ENCODE data around the gene FAM3A. TPM values are rescaled to one million over a fixed set of nuclear protein-coding genes. Genes with fewer than 3 reads are reported as not detected.

Gene FAM3A
- total and polyA plus RNA-seq, 9 of the 15 experiments (the other 6 are each of a cell fraction or from before 2014, with no cell fraction given), result 0.75 to 70.6 (median 27.0) TPM

DNA sequence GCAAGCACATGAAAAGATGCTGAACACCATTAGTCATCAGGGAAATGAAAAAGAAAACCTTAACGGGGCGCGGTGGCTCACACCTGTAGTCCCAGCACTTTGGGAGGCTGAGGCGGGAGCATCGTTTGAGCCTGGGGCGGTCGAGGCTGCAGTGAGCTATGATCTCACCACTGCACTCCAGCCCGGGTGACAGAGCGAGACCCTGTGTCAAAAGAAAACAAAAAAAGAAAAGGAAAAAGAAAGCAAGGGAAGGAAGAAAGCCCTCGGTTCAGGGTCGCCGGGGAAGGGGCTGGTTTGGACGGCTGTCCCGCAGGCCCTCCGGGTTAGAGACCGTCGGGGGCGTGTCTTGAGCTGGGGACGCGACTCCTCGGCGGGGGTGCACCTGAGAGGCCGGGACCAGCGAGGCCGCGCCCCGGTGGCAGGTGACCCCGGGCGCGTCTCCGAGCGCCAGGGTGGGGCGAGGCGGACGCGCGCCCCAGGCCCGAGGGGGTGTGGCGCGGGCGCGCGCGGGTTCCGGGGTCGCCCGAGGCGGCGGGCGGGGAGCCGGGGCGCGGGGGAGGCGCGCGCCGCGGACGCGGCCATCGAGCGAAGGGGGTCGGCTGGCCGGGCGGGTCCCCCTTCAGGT is 58.4 kb downstream of the FAM3A start (continued):
- TF ChIP-seq, protein P1, sequence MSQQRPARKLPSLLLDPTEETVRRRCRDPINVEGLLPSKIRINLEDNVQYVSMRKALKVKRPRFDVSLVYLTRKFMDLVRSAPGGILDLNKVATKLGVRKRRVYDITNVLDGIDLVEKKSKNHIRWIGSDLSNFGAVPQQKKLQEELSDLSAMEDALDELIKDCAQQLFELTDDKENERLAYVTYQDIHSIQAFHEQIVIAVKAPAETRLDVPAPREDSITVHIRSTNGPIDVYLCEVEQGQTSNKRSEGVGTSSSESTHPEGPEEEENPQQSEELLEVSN (IDR thresholded peaks at IDR 0.05; ENCODE audit: borderline replicate concordance in 1 of 2, extremely low read depth in 1 of 2, insufficient read depth in 1 of 2, insufficient read length in 1 of 2, low read depth in 1 of 2, low read length in 1 of 2, poor library complexity in 1 of 2, severe bottlenecking in 1 of 2), result peak in 1 of 2 experiments; percentile 8
- peak in 1 of 2 experiments; percentile 50; a peak in 1 of 4 replicates for TF ChIP-seq HDAC1 (IDR thresholded peaks at IDR 0.05)
- peak in 1 of 2 experiments; percentile 44; a peak in 1 of 4 replicates for TF ChIP-seq MAZ (CRISPR knock-in tag; conservative IDR thresholded peaks at IDR 0.05 in 1 of 2, IDR thresholded peaks at IDR 0.05 in 1 of 2)
- TF ChIP-seq GABPA (tag; conservative IDR thresholded peaks at IDR 0.05; ENCODE audit: low read depth), result 0 out of 2 replicates have a peak, but pooled peaks have one; percentile 20
- TF ChIP-seq TRIM24 (IDR thresholded peaks at IDR 0.05), result no peak
- 0 out of 2 replicates have a peak, but pooled peaks have one; percentile 26 for TF ChIP-seq NBN (IDR thresholded peaks at IDR 0.05; ENCODE audit: low read depth)
- TF ChIP-seq SMARCA5 (IDR thresholded peaks at IDR 0.05), result no peak
- no peak for TF ChIP-seq DACH1 (IDR thresholded peaks at IDR 0.05; ENCODE audit: partially characterized antibody)
- TF ChIP-seq ZNF174 (CRISPR knock-in tag; IDR thresholded peaks at IDR 0.05), result no peak
- TF ChIP-seq, protein P2, sequence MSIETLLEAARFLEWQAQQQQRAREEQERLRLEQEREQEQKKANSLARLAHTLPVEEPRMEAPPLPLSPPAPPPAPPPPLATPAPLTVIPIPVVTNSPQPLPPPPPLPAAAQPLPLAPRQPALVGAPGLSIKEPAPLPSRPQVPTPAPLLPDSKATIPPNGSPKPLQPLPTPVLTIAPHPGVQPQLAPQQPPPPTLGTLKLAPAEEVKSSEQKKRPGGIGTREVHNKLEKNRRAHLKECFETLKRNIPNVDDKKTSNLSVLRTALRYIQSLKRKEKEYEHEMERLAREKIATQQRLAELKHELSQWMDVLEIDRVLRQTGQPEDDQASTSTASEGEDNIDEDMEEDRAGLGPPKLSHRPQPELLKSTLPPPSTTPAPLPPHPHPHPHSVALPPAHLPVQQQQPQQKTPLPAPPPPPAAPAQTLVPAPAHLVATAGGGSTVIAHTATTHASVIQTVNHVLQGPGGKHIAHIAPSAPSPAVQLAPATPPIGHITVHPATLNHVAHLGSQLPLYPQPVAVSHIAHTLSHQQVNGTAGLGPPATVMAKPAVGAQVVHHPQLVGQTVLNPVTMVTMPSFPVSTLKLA (conservative IDR thresholded peaks at IDR 0.05), result peak in 1 of 2 experiments; percentile 26; a peak in 1 of 4 replicates
- no peak for TF ChIP-seq CEBPG (CRISPR knock-in tag; IDR thresholded peaks at IDR 0.05)
- TF ChIP-seq CEBPG (tag; conservative IDR thresholded peaks at IDR 0.05 in 1 of 2, IDR thresholded peaks at IDR 0.05 in 1 of 2), result no peak
- TF ChIP-seq, protein P3, sequence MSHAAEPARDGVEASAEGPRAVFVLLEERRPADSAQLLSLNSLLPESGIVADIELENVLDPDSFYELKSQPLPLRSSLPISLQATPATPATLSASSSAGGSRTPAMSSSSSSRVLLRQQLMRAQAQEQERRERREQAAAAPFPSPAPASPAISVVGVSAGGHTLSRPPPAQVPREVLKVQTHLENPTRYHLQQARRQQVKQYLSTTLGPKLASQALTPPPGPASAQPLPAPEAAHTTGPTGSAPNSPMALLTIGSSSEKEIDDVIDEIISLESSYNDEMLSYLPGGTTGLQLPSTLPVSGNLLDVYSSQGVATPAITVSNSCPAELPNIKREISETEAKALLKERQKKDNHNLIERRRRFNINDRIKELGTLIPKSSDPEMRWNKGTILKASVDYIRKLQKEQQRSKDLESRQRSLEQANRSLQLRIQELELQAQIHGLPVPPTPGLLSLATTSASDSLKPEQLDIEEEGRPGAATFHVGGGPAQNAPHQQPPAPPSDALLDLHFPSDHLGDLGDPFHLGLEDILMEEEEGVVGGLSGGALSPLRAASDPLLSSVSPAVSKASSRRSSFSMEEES (CRISPR knock-in tag; IDR thresholded peaks at IDR 0.05), result no peak
- no peak for TF ChIP-seq ZNF79 (CRISPR knock-in tag; IDR thresholded peaks at IDR 0.05; ENCODE audit: low read depth)
- TF ChIP-seq XRCC4 (IDR thresholded peaks at IDR 0.05; ENCODE audit: extremely low read depth, insufficient read depth, insufficient read length), result no peak
- TF ChIP-seq NR2C2 (CRISPR knock-in tag; IDR thresholded peaks at IDR 0.05), result no peak
- TF ChIP-seq NR2C2 (tag; IDR thresholded peaks at IDR 0.05), result peak; percentile 64
- TF ChIP-seq BCOR (IDR thresholded peaks at IDR 0.05), result 0 out of 2 replicates have a peak, but pooled peaks have one; percentile 10
- TF ChIP-seq CAMTA2 (CRISPR knock-in tag; conservative IDR thresholded peaks at IDR 0.05), result no peak
- TF ChIP-seq, protein P4, sequence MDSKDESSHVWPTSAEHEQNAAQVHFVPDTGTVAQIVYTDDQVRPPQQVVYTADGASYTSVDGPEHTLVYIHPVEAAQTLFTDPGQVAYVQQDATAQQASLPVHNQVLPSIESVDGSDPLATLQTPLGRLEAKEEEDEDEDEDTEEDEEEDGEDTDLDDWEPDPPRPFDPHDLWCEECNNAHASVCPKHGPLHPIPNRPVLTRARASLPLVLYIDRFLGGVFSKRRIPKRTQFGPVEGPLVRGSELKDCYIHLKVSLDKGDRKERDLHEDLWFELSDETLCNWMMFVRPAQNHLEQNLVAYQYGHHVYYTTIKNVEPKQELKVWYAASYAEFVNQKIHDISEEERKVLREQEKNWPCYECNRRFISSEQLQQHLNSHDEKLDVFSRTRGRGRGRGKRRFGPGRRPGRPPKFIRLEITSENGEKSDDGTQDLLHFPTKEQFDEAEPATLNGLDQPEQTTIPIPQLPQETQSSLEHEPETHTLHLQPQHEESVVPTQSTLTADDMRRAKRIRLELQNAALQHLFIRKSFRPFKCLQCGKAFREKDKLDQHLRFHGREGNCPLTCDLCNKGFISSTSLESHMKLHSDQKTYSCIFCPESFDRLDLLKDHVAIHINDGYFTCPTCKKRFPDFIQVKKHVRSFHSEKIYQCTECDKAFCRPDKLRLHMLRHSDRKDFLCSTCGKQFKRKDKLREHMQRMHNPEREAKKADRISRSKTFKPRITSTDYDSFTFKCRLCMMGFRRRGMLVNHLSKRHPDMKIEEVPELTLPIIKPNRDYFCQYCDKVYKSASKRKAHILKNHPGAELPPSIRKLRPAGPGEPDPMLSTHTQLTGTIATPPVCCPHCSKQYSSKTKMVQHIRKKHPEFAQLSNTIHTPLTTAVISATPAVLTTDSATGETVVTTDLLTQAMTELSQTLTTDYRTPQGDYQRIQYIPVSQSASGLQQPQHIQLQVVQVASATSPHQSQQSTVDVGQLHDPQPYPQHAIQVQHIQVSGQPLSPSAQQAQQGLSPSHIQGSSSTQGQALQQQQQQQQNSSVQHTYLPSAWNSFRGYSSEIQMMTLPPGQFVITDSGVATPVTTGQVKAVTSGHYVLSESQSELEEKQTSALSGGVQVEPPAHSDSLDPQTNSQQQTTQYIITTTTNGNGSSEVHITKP (IDR thresholded peaks at IDR 0.05; ENCODE audit: partially characterized antibody), result peak; percentile 78
